A673 (cell line): ENCODE measurements around the gene SP8. TPM values are rescaled to one million over a fixed set of nuclear protein-coding genes. Genes with fewer than 3 reads are reported as not detected.
A peak's percentile ranks its signal among the peaks of the same experiment; 100 is the strongest.

Experiments used
- BruUV-seq: library from RNA; stranded (reverse); fragments of 400-500 nt; replicated peaks from 2 replicates; lab custom pipeline; 2021; lab: Mats Ljungman, UMichigan
- CTCF ChIA-PET: fragments of 300-600 bp; sonication (Branson Sonifier 250); formaldehyde crosslinking; loops from one replicate; lab custom pipeline; 2022; ENCODE audit warnings: antibody characterized with exemption; lab: Charles Lee
- POLR2A ChIA-PET: fragments of 300-600 bp; sonication (Branson Sonifier 250); formaldehyde crosslinking; loops from one replicate; lab custom pipeline; 2022; ENCODE audit warnings: antibody characterized with exemption; ENCODE audit not compliant: low non-redundant PET; lab: Charles Lee
- DNase-seq: peaks from one replicate; pipeline ENCODE4 v3.0.0-alpha.2; 2015; ENCODE audit warnings: low spot score
- H3K27ac ChIP-seq: fragments of 200-600 bp; sonication (generic); 2 replicates; pipeline ENCODE4 v1.5.1; 2016; ENCODE audit warnings: mixed run types, low read depth, mild to moderate bottlenecking, mixed read lengths, antibody characterized with exemption, low read length; ENCODE audit not compliant: poor library complexity, severe bottlenecking
- H3K27me3 ChIP-seq: fragments of 200-600 bp; sonication (generic); replicated peaks from 2 replicates; pipeline ENCODE4 v1.6.1; 2017; ENCODE audit warnings: mixed run types, low read depth, mild to moderate bottlenecking, mixed read lengths, antibody characterized with exemption, low read length; ENCODE audit not compliant: insufficient read depth, poor library complexity
- H3K36me3 ChIP-seq: fragments of 200-600 bp; sonication (generic); 2 replicates; pipeline ENCODE4 v1.6.1; 2016; ENCODE audit warnings: mixed run types, mild to moderate bottlenecking, mixed read lengths, antibody characterized with exemption, low read length; ENCODE audit not compliant: insufficient read depth, poor library complexity, severe bottlenecking
- H3K4me1 ChIP-seq: fragments of 200-600 bp; sonication (generic); 2 replicates; pipeline ENCODE4 v1.6.1; 2017; ENCODE audit warnings: mixed run types, mild to moderate bottlenecking, mixed read lengths, antibody characterized with exemption, low read length; ENCODE audit not compliant: insufficient read depth, poor library complexity, severe bottlenecking
- H3K4me3 ChIP-seq: fragments of 200-600 bp; sonication (generic); 2 replicates; pipeline ENCODE4 v1.5.1; 2016; ENCODE audit warnings: low read depth, mixed run types, mild to moderate bottlenecking, mixed read lengths, low read length; ENCODE audit not compliant: poor library complexity, severe bottlenecking
- H3K9me3 ChIP-seq: fragments of 200-600 bp; sonication (generic); 2 replicates; pipeline ENCODE4 v1.6.1; 2016; ENCODE audit warnings: mixed run types, low read depth, mild to moderate bottlenecking, mixed read lengths, antibody characterized with exemption, low read length; ENCODE audit not compliant: poor library complexity, severe bottlenecking
- EZH2 ChIP-seq: fragments of 200-600 bp; sonication (generic); IDR thresholded peaks from 2 replicates; pipeline ENCODE4 v1.6.1; 2017; ENCODE audit warnings: borderline replicate concordance, low read depth, mild to moderate bottlenecking, mixed read lengths, antibody characterized with exemption, low read length; ENCODE audit not compliant: poor library complexity, severe bottlenecking
- intact Hi-C: fragments of 100-400 bp; cut with micrococcal nuclease; formaldehyde crosslinking; loops from one replicate; pipeline ENCODE4 v1.10.0; 2022; ENCODE audit not compliant: unreplicated experiment
- total RNA-seq: library from RNA; stranded (reverse); gene quantifications from 2 replicates; pipeline ENCODE4 v1.2.3, GENCODE V29; 2021
- TF ChIP-seq, protein P1 (sequence below): fragments of 300-800, 200-600 bp; sonication (generic); conservative IDR thresholded peaks from 2 replicates; pipeline ENCODE4 v1.5.1; 2017; ENCODE audit warnings: low read depth, mild to moderate bottlenecking, antibody characterized with exemption, low read length, moderate library complexity, mixed read lengths

SP8 gene
- total RNA-seq, 1 experiment from 2014 or later, result not detected

DNA sequence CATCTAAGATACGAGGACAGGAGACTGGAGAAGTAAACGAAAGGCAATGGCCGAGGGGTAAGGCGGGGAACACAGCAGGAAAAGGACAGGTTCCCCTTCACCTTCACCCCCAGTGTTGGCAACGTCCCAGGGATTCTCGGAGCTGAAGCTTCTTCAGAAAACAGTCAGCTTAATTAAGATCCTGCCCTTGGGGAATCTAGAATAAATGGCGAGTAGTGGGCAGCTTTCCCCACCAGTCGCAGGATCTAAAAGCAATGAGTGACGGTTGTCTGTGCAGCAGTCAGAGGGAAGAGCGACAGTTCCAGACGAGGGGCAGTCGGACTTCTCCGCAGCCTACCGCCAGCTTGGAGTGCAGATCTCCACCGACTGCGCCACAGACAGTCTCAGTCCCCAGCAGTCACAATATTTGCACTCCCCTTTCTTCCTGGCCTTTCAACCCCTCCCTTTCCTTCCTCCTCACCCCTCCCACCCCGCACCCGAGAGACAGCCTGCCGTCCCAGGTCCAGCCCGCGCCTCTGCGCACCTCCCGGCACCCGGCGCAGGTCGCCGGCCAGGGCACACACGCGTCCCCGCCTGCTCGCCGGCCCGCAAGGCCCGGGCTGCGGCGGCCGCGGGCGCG, 10.9 kb upstream of the SP8 start:
- Histone ChIP-seq H3K4me1 (peaks cover 4% of the 10 kb centered on the region), H3K27me3 (peaks cover 87% of the 10 kb centered on the region), H3K4me3 (peak overlapping the region; percentile 34), H3K36me3 (no peaks in the 10 kb centered on the region), H3K27ac (no peak overlapping the region), H3K9me3 (no peaks in the 10 kb centered on the region)
- ChIA-PET POLR2A (no interaction called here), CTCF (no interaction called here)
- no peak for DNase-seq
- no TSS peak for BruUV-seq
- TF ChIP-seq, protein P1, sequence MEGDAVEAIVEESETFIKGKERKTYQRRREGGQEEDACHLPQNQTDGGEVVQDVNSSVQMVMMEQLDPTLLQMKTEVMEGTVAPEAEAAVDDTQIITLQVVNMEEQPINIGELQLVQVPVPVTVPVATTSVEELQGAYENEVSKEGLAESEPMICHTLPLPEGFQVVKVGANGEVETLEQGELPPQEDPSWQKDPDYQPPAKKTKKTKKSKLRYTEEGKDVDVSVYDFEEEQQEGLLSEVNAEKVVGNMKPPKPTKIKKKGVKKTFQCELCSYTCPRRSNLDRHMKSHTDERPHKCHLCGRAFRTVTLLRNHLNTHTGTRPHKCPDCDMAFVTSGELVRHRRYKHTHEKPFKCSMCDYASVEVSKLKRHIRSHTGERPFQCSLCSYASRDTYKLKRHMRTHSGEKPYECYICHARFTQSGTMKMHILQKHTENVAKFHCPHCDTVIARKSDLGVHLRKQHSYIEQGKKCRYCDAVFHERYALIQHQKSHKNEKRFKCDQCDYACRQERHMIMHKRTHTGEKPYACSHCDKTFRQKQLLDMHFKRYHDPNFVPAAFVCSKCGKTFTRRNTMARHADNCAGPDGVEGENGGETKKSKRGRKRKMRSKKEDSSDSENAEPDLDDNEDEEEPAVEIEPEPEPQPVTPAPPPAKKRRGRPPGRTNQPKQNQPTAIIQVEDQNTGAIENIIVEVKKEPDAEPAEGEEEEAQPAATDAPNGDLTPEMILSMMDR, result no peak
- no peak for TF ChIP-seq EZH2
- intact Hi-C loops, result no loop called here

DNA sequence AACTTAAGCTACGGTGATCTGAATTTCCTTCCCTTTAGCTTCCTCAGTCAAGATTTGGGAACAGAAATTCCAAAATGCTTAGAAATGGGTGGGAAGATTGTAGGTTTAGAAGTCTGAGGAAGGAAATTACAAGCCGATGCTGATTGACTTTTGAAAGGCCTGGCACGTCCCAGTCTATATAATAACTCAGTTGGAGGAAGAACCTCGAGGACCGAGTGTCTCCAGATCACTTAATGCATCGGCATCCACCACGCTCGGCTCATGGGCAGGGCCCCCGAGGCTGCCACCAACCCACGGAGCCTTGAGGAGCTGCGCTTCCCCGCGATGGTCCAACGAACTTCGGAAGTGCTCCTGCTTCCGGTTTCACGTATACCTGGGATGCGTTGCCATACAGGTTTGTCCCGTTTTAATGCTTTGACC, 10.4 kb upstream of the SP8 start:
- no peaks in the 10 kb centered on the region for H3K9me3 ChIP-seq
- H3K27me3 ChIP-seq, result peaks cover 93% of the 10 kb centered on the region
- H3K4me1 ChIP-seq, result peaks cover 4% of the 10 kb centered on the region
- no peak for DNase-seq
- H3K27ac ChIP-seq, result no peak overlapping the region
- intact Hi-C loops, result no loop called here
- ChIA-PET CTCF (no interaction called here), POLR2A (no interaction called here)
- BruUV-seq, result no TSS peak
- TF ChIP-seq, protein P1, result no peak
- peak; percentile 77 for TF ChIP-seq EZH2
- H3K36me3 ChIP-seq, result no peaks in the 10 kb centered on the region
- H3K4me3 ChIP-seq, result peak overlapping the region; percentile 34

DNA sequence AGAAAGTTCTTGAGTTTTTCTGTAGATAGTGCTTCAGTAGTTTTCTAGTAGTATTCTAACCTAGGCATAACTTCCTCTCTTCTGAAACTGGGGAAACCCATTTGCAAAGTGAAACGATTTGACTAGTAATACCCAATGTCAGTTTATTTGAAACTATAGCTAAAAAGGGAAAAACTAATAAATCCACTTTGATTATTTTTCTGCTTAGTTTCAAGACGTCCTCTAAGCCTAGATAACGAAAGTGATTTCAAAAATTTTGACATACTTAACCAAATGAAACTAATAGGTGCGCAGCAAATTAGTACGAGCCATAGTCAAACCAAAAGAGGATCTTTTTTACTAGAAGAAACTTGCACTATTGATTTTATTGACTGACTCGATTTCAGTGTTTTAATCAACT, 9.8 kb upstream of the SP8 start:
- CTCF ChIA-PET, result no interaction called here
- no peak for TF ChIP-seq EZH2
- TF ChIP-seq, protein P1, result no peak
- intact Hi-C loops, result no loop called here
- Histone ChIP-seq H3K27me3 (peaks cover 97% of the 10 kb centered on the region), H3K4me1 (peaks cover 4% of the 10 kb centered on the region), H3K4me3 (no peak overlapping the region), H3K9me3 (no peaks in the 10 kb centered on the region), H3K36me3 (no peaks in the 10 kb centered on the region), H3K27ac (no peak overlapping the region)
- POLR2A ChIA-PET, result no interaction called here
- DNase-seq, result no peak
- BruUV-seq, result no TSS peak
